Measurements from ENCODE around the gene LRGUK.
"Not testable (repeated sequence)": the region's sequence is repeated elsewhere in the genome, so short reads cannot be mapped to it uniquely, and the experiment has no call there.

LRGUK gene

GRCh38 chr7:134186027-134186426 lies 58.9 kb downstream of the LRGUK start:
- no peak for DNase-seq (ENCODE audit: low spot score)

DNA sequence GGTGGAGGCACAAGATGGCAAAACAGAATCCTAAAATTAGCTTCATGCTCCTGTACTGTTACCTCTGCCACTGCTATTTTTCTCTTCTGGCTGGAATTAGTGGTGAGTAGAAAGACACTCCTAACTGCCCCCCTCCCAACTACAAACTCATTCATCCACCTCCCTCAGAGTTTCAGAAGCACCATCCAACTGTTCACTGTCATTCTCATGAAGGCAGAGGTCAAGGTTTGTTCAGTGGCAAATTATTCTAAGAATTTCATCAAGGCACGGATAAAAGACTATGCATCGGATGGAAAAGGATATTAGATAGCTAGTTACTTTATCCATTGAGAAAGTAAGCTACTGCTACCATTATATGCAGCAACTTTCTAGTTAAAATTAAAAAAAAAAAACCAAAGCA lies 59.7 kb downstream of the LRGUK start:
- DNase-seq (ENCODE audit: low spot score): no peak

DNA sequence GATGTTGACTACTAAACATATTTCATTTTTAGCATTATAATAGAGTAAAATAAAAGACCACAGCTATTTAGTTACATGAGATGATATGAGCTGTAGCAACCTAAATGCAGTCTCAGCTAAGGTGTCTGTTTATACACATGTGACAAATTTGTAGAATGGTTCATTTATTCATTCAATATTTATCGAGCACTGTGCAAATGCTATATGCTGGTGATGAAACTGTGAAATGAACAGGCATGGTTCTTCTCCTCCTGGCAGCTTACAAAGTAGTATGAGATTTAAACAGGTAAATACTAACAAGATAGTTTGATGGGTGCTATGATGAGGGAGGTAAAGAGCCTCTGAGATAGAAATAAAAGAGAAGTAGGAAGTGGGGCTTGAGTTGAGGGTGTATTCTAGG lies 60.8 kb downstream of the LRGUK start:
- no peak for DNase-seq (ENCODE audit: low spot score)

DNA sequence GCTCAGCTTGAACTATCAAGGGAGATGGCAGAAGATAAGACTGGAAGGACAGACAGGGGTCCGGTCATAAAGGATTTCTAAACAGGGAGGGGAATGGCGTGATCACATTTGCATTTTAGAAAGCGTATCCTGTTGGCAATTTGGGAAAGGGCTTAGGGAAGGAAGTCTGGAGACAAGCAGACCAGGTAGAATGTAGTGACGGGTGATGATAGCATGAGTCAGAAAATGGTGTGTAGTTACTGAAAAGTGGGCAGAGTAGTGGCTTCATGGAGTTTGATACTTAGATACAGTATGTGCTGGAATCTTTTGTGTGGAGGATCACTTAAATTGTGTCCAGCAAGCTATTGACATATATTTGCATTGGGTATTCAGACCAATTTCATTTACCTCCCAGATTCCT lies 61.2 kb downstream of the LRGUK start:
- DNase-seq (ENCODE audit: low spot score): no peak

DNA sequence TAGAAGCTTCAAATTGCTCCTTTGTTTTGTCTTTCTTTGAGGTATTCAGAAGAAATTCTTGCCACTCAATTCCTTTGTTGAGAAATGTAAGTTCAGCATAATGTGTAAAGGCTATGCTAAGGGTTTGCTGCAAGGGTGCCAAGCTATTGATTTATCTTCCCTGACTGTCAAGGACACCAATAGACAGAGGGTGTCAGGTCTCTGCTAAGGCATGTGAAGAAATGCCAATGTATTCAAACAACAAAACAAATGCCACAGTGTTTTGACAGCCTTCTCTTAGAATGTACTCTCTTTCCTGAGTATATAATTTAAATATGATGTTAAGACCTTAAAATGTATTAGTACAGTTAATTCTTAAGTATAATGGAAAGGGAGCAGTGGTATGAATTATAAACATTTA lies 62.4 kb downstream of the LRGUK start:
- no peak for DNase-seq (ENCODE audit: low spot score)

DNA sequence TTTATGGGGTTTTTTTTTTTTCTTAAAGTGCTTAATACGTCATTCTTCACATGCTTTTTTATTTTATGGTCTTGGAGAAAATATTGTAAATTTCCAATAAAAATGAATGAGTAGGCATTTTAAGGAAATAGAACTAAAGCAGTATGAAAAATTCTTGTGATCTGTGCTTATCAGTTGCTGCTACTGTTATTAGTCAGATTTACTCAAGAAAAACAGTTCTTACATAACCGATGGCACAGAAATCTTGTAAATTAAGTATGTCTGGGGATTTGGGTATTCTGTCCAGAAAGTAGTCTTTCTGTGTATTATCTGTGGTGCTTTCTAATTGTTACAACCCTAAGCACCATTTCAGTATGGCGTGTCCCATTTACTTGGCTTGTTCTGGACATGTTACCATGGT lies 64.7 kb downstream of the LRGUK start:
- DNase-seq (ENCODE audit: low spot score): no peak

DNA sequence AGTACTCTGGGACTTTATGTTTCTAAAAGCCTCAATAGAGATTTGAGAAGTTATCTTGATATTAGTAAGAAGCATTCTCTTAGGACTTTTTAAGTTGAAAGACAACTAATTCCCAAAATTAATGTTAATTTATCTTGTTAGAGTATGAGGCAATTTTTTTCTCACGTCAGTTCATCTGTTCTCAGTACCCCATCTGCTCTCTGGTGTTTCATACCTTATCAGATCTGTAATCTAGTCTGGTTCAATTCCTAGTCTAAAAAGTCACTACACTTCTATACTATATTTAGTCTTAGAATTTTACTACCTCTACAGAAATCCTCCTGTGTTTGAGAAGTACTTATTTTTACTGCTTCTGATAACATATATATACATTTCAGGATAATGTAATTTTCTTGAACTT lies 66.1 kb downstream of the LRGUK start:
- DNase-seq (ENCODE audit: low spot score): no peak

GRCh38 chr7:134195252-134195651 lies 68.1 kb downstream of the LRGUK start:
- DNase-seq (ENCODE audit: low spot score): no peak

GRCh38 chr7:134196439-134196838 lies 69.3 kb downstream of the LRGUK start:
- DNase-seq (ENCODE audit: low spot score): no peak

GRCh38 chr7:134197345-134197744 lies 70.2 kb downstream of the LRGUK start:
- no peak for DNase-seq (ENCODE audit: low spot score)

- no peak for DNase-seq (ENCODE audit: low spot score)
Observed at GRCh38 chr7:134200970-134201369, 73.8 kb downstream of the LRGUK start.

DNA sequence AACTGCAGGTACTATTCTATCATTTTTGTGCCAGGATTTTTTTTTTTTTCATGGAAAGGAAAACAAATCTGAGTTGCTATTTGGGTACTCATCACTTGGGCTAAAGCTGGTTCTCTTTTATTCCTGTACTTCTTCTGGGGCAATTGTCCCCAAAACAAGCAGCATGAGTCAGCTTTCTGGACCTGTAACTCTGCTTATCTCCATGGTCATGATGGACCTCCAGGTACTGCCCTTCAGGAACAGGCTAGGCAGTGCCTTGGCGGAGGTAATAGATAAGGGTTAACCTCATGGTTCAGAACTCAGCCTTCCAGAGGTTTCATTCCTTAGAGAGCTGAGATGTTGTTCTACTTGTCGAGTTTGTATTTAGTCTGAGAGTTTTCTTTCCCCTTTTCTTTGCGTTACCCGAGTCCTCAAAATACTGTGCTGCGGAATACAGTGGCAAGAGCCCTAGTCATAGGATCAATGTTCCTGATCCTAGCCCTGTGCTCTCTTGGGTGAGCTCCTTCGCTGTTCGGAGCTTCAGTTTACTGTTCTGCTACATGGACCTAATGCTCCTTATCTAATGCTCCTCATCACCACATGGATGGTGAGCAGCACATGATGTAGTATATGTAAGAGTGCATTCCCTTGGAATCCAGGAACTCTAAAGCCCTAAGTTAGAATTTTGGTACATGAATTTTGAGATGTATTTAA lies 74.6 kb downstream of the LRGUK start:
- DNase-seq (ENCODE audit: low spot score): no peak

DNA sequence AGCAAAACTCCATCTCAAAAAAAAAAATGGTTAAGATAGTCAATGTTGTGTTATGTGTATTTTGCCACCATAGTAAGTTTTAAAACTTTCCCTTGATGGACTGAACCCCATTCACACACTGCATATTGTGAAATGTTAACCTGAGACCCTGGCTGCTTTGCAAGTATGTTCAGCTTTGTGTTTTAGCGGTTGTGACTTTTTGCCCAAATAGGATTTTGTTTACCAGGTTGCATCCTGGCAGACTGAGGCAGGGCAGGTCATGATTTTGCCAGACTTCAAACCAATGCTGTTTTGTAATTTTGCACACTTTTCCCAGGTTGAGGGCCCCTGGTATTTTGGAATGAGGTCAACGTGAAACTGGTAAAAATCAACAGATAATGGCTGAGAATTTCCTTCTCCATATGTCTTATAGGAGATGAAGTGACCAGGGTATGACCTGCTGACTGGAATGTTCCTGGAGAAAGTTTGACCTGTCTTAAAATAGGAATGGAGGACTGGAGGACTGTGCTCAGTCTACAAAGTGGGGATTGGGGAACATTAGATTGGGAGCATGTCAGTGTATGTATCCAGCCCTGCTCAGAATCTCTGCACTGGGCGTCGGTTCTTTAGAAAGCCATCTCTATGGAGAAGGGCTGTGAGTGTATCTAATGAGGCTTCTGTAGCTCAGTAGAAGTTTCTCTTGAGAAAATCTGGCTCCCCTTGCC lies 76.2 kb downstream of the LRGUK start:
- no peak for DNase-seq (ENCODE audit: low spot score)

- DNase-seq (ENCODE audit: low spot score): no peak
Observed at GRCh38 chr7:134209322-134210015, 82.3 kb downstream of the LRGUK start.

DNA sequence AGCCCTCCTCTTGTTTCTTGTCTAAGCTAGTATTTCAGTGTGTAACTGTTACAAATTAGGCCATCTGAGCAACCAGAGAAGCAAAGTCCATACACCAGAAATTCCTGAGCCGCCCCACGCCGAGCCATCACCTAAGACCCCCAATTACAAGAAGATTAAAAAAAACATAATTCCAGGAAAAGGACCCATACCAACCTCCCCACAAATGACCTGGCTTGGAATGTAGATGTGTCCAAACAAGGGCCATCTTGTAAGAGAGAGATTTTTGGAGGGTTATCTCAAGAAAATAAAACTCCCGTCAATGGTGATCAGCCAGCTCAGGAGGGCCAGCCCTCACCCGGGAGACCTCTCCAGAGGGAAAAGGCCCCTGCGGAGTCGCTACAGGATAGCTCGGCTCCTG lies 83.1 kb downstream of the LRGUK start:
- DNase-seq (ENCODE audit: low spot score): no peak

DNA sequence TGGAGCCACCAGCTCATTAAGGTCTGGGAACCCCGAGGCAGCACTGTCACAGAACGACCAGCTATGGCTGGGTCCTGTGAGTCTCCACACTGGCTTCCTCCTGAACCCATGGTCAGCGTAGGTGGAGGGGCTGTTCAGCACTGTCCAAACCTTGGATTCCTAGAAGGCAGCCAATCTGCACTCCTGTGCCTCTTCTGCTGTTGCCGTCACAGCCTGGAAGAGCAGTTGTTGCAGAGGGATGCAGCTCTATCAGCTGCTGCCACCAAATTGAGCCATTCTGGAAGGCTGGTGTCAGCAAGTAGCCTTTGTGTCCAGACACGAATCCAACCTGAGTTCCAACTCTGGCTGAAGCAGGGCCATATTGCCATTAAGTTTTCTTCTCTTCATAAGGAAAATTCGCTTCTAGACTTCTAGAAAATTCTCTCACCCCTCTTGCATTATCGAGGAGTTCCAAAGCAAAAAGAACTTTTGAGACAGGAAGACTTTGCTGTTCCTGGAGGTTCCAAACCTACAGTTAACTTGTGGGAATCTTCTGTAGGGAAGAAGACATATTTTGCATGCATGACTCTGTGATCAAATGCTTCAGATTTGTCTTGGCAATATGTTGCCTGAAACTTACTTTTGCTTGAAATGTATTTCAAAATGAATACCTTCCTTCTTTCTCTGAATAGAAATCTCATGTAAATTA lies 84.0 kb downstream of the LRGUK start:
- no peak for DNase-seq (ENCODE audit: low spot score)

DNA sequence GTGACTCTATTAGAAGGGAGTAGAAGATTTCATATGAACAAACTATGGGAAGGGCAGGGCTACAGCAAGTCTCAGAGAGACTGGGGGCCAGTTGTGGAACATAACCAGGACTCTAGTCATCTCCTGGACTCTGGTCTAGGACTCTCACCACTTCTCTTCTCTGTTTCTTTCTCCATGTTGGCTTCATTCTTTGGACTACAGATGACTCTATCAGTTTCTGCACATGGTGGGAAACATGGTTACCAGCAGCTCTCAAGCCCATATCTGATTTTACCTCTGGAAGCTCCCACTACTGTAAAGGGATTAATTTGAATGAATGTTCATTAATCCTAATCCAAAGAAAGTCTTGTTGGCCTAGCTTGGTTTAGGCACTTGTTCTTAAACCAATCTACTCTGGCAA lies 84.7 kb downstream of the LRGUK start:
- no peak for DNase-seq (ENCODE audit: low spot score)

GRCh38 chr7:134212576-134213546 lies 85.7 kb downstream of the LRGUK start:
- no peak for DNase-seq (ENCODE audit: low spot score)

DNA sequence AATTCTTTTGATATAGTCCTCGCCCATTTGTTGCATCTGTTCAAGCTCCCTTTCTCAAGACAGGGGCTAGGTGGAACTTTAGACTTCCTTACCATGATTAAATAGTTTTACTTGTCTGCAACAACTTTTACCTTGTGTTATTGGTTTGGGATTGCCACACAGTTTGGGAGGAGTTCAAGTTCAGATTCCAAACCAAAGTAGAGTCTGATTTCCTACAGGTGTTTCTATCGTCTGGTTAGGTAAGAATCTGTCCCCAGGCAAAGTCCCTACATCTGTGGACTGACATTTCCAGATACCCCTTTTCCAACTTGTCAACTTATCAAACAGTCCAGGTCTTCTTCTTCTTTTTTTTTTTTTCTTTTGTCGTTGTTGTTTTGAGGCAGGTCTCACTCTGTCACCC lies 93.1 kb downstream of the LRGUK start:
- no peak for DNase-seq (ENCODE audit: low spot score)

GRCh38 chr7:134231296-134231695 lies 104.2 kb downstream of the LRGUK start:
- DNase-seq (ENCODE audit: low spot score): not testable (repeated sequence)

DNA sequence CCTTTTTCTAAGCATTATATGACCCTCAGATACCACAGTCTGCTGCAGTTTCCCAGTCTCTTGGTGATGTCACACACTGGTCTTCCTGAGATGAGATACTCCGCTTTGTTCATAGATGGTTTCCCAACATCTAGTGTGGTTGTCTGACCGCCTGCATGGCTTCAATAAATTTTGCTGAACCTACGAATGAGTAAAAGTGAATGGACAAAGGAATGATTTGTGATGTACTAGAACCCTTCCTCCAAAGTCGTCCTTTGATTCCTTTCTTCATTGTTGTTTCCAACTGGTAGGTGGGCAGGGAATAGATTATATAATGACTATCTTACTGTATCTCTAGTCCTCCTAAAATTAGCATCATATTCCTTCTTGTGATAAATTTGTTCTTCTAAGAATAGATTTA lies 107.1 kb downstream of the LRGUK start:
- DNase-seq (ENCODE audit: low spot score): no peak

DNA sequence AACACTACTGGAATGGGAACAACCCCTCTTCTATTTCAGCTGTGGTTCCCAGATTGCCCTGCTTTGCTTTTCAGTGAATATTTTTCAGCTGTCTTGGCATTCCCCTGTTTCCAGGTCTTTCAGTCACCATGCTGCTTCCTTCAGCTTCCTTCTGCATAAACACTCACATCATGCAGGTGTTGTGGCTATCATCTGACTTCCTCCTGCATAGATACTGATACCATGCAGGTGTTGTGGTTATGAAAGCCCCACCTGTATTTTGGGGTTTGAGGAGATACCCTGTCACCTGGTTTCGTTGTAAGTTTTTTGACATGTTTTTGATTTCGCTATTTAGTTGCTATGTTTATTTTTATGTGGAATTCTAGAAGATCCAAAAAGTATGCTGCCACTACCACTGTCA lies 118.1 kb downstream of the LRGUK start:
- DNase-seq (ENCODE audit: low spot score): no peak
